Heart left ventricle (tissue), 13 donors: ENCODE results near the gene NRARP.

ENCODE experiments used
- POLR2A ChIP-seq, 2 donors: fragments of 450-650 bp; IDR thresholded peaks; one replicate each; pipeline ENCODE4 v1.6.1; 2017; ENCODE audit warnings: antibody characterized with exemption in 2 of 2, mild to moderate bottlenecking in 2 of 2, moderate library complexity in 2 of 2
- TF ChIP-seq, protein P1 (sequence below), 12 donors: fragments of 200-600 bp; sonication (generic) in 4 of 12; IDR thresholded peaks; one replicate each; pipeline versions ENCODE4 v1.5.0 to v1.8.0; 2018 to 2022; ENCODE audit warnings: antibody characterized with exemption in 12 of 12, mild to moderate bottlenecking in 5 of 12
- donor health status: ischemic (EF 13 %, LVEDD 7.1; RV severe dilation, severe dysfunction).
- donor health status: DM: no; HTN: yes; CAD: no.
- donor health status: DM: no; HTN: no; CAD: no.
- donor health status: ischemic (EF 25% LVEDD 6.9; RV normal size, moderate dysfunction).
- donor health status: ischemic (EF 25% LVEDD 5.7; RV mildly dilated, moderate dysfunction).
- donor health status: ischemic (EF 35%, LVEDD 5.7; RV mildly dilated, moderate dysfunction).
- donor health status: nonischemic (EF 11% LVEDD 7.7; RV severe dilation, severe dysfunction).
- donor health status: DM: yes; HTN: yes; CAD: no.
- donor health status: PGD.
- donor health status: ischemic (EF 29% LVEDD 5.4; RV normal size, mild dysfunction).
- donor health status: nonischemic (EF 23%, LVEDD 6.1; RV moderate dilation, normal function).

DNA sequence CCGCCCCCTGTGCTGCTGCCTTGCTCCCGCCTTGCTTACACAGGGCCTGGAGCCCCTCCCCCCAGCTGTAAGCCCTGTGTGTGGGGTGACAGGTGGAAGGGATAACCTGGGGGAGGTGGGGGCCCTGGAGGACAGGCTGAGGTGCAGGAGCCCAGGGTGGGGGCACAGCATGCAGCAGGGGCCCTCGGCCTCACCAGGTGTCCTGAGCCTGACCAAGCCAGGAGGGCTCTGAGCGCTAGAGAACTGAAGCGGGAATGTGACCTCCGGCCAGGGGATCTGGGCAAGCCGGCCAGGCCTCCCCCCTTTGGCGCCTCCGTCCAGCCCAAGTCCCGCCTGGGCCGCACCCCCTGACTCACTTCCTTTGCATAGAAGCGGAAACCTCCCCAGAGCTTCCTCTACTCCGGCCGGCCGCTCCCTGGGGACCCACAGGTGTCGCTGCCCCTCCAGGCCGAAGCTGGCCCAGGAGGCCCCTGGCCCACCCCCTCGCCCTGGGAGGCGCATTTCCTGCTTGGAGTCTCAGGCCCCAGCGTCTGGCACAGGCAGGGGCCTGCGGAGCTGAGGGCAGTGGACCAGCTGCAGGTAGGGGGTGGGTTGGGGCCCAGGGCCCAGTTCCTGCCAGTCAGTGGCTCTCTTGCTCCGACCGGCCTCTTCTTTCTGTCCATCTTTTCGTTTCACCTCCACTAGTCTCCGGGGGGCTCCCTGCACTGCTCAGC is 24.6 kb downstream of the NRARP start, which contains the start of gene TOR4A:
- TF ChIP-seq, protein P1, sequence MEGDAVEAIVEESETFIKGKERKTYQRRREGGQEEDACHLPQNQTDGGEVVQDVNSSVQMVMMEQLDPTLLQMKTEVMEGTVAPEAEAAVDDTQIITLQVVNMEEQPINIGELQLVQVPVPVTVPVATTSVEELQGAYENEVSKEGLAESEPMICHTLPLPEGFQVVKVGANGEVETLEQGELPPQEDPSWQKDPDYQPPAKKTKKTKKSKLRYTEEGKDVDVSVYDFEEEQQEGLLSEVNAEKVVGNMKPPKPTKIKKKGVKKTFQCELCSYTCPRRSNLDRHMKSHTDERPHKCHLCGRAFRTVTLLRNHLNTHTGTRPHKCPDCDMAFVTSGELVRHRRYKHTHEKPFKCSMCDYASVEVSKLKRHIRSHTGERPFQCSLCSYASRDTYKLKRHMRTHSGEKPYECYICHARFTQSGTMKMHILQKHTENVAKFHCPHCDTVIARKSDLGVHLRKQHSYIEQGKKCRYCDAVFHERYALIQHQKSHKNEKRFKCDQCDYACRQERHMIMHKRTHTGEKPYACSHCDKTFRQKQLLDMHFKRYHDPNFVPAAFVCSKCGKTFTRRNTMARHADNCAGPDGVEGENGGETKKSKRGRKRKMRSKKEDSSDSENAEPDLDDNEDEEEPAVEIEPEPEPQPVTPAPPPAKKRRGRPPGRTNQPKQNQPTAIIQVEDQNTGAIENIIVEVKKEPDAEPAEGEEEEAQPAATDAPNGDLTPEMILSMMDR (IDR thresholded peaks at IDR 0.05) = peak in 3 of 12 donors; percentile 5 to 47 (median 23)
- peak in 1 of 2 donors; percentile 52 for TF ChIP-seq POLR2A (IDR thresholded peaks at IDR 0.05)
